ENCODE measurements around the gene WRAP53. TPM values are rescaled to one million over a fixed set of nuclear protein-coding genes. Genes with fewer than 3 reads are reported as not detected.

Gene WRAP53
- total and polyA plus RNA-seq, 2 donors from 2014 or later, result 6.5 to 10.8 TPM

DNA sequence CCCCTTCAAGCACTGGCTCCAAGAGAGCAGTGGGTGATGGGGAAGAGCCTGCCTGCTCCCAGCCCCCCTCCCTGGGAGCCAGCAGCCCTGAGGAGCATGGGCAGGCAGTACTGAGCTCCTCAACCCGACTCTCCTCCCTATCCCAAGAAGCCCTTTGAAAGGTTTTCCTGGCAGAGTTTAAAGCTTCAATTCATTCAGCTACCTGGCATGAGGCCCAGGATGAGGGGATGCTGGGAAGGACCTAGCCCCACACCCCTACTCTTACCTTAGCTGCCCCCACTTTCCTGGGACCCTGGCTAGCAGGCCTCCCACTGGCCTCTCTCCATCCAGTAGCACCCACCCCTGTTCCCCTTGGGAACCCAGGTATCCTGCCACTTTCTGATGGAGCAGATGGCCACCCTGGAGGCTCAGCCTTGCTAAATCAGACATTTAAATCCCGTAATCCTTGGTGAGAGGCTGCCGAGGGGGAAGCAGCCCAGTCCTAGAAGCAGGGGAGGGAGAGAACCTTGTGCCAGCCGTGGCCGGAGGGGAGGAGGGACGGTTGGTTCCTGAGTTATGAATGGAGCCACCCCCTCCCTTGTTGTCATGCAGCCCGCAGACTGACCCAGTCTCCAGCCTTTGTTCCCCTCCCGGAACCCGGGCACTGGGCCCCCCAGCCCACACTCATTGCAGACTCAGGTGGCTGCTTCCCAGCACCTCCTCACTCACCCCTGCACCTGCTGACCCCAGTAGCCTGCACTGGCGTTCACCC is 20.4 kb upstream of the WRAP53 start:
- no peak overlapping the region for H3K27ac ChIP-seq (ENCODE audit: low read depth in 2 of 2, low read length in 2 of 2)
- no peaks in the 10 kb centered on the region for H3K4me1 ChIP-seq (ENCODE audit: control insufficient read depth in 2 of 3, insufficient read depth in 2 of 3, low read depth in 1 of 3, low read length in 3 of 3)
- TF ChIP-seq, protein P1, sequence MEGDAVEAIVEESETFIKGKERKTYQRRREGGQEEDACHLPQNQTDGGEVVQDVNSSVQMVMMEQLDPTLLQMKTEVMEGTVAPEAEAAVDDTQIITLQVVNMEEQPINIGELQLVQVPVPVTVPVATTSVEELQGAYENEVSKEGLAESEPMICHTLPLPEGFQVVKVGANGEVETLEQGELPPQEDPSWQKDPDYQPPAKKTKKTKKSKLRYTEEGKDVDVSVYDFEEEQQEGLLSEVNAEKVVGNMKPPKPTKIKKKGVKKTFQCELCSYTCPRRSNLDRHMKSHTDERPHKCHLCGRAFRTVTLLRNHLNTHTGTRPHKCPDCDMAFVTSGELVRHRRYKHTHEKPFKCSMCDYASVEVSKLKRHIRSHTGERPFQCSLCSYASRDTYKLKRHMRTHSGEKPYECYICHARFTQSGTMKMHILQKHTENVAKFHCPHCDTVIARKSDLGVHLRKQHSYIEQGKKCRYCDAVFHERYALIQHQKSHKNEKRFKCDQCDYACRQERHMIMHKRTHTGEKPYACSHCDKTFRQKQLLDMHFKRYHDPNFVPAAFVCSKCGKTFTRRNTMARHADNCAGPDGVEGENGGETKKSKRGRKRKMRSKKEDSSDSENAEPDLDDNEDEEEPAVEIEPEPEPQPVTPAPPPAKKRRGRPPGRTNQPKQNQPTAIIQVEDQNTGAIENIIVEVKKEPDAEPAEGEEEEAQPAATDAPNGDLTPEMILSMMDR (IDR thresholded peaks at IDR 0.05; ENCODE audit: borderline replicate concordance, extremely low read depth, insufficient read depth), result no peak
- H3K4me3 ChIP-seq (ENCODE audit: low read length in 3 of 3), result no peak overlapping the region
- H3K36me3 ChIP-seq (ENCODE audit: control insufficient read depth in 2 of 3, insufficient read depth in 3 of 3, low read length in 3 of 3), result peaks cover 3 to 16% (median 15%) of the 10 kb centered on the region in 3 donors
- no peak overlapping the region for H3K9ac ChIP-seq (ENCODE audit: low read length in 3 of 3)
- intact Hi-C loops (cut with DNase I), result no loop called here
- FAIRE-seq, result no peak
- no peak for DNase-seq
- no peaks in the 10 kb centered on the region for H3K27me3 ChIP-seq (ENCODE audit: control insufficient read depth, insufficient read depth, low read length)
- H3K9me3 ChIP-seq (ENCODE audit: control insufficient read depth in 2 of 3, insufficient read depth in 1 of 3, low read length in 3 of 3), result no peaks in the 10 kb centered on the region

DNA sequence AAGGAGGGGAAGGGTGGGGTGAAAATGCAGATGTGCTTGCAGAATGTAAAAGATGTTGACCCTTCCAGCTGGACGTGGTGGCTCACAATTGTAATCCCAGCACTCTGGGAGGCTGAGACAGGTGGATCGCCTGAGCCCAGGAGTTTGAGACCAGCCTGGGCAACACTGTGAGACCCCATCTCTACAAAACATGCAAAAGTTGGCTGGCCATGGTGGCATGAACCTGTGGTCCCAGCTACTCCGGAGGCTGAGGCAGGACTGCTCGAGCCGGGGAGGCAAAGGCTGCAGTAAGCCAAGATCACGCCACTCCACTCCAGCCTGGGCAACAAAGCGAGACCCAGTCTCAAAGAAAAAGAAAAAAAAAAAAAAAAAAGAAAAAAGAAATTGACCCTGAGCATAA is 19.8 kb upstream of the WRAP53 start:
- no peak for DNase-seq

DNA sequence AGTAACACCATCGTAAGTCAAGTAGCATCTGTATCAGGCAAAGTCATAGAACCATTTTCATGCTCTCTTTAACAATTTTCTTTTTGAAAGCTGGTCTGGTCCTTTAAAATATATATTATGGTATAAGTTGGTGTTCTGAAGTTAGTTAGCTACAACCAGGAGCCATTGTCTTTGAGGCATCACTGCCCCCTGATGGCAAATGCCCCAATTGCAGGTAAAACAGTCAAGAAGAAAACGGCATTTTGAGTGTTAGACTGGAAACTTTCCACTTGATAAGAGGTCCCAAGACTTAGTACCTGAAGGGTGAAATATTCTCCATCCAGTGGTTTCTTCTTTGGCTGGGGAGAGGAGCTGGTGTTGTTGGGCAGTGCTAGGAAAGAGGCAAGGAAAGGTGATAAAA is 15.0 kb upstream of the WRAP53 start:
- H3K27ac ChIP-seq (ENCODE audit: low read depth in 2 of 2, low read length in 2 of 2), result no peak overlapping the region
- H3K4me1 ChIP-seq (ENCODE audit: control insufficient read depth in 2 of 3, insufficient read depth in 2 of 3, low read depth in 1 of 3, low read length in 3 of 3), result no peaks in the 10 kb centered on the region
- no peak for DNase-seq
- TF ChIP-seq, protein P1 (IDR thresholded peaks at IDR 0.05; ENCODE audit: borderline replicate concordance, extremely low read depth, insufficient read depth), result peak; percentile 15
- intact Hi-C loops (cut with DNase I), result no loop called here
- H3K9me3 ChIP-seq (ENCODE audit: control insufficient read depth in 2 of 3, insufficient read depth in 1 of 3, low read length in 3 of 3), result peaks cover 1 to 8% (median 3%) of the 10 kb centered on the region in 3 donors
- no peak overlapping the region for H3K9ac ChIP-seq (ENCODE audit: low read length in 3 of 3)
- peaks cover 9 to 34% (median 21%) of the 10 kb centered on the region in 3 donors for H3K36me3 ChIP-seq (ENCODE audit: control insufficient read depth in 2 of 3, insufficient read depth in 3 of 3, low read length in 3 of 3)
- no peak for FAIRE-seq
- H3K4me3 ChIP-seq (ENCODE audit: low read length in 3 of 3), result no peak overlapping the region
- no peaks in the 10 kb centered on the region for H3K27me3 ChIP-seq (ENCODE audit: control insufficient read depth, insufficient read depth, low read length)

More for the DNA sequence above, 19.8 kb upstream of the WRAP53 start:
- Histone ChIP-seq H3K36me3 (ENCODE audit: control insufficient read depth in 2 of 3, insufficient read depth in 3 of 3, low read length in 3 of 3) (peaks cover 8 to 22% (median 17%) of the 10 kb centered on the region in 3 donors), H3K27ac (ENCODE audit: low read depth in 2 of 2, low read length in 2 of 2) (no peak overlapping the region), H3K9ac (ENCODE audit: low read length in 3 of 3) (no peak overlapping the region), H3K4me3 (ENCODE audit: low read length in 3 of 3) (no peak overlapping the region), H3K9me3 (ENCODE audit: control insufficient read depth in 2 of 3, insufficient read depth in 1 of 3, low read length in 3 of 3) (peaks cover 1 to 3% (median 3%) of the 10 kb centered on the region in 3 donors), H3K4me1 (ENCODE audit: control insufficient read depth in 2 of 3, insufficient read depth in 2 of 3, low read depth in 1 of 3, low read length in 3 of 3) (no peaks in the 10 kb centered on the region), H3K27me3 (ENCODE audit: control insufficient read depth, insufficient read depth, low read length) (no peaks in the 10 kb centered on the region)
- intact Hi-C loops (cut with DNase I), result no loop called here
- TF ChIP-seq, protein P1 (IDR thresholded peaks at IDR 0.05; ENCODE audit: borderline replicate concordance, extremely low read depth, insufficient read depth), result no peak
- FAIRE-seq, result no peak
